Measurements from ENCODE around the gene PDE4D. TPM values are rescaled to one million over a fixed set of nuclear protein-coding genes. Genes with fewer than 3 reads are reported as not detected.
A peak's percentile ranks its signal among the peaks of the same experiment; 100 is the strongest.

The PDE4D gene
- total RNA-seq, 1 experiment from 2014 or later = 2.1 TPM

DNA sequence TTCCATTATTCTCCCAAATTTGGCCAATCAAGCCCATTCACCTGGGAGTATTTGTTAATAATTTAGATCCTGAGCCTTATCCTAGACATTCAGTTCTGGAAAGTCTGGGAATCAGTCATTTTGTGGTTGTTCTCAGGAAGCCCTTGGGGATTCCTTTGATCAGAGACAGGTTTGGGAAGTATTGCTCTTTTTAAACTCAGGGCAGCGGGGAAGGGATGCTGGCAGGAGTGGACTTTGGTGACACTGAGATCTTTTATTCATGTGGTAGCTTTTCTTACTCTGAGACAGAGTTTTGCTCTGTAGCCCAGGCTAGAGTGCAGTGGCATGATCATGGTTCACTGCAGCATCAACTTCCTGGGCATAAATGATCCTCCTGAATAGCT, 723.8 kb downstream of the PDE4D start:
- H2BK15ac ChIP-seq (ENCODE audit: low read depth, low read length) = no peak overlapping the region
- H3K4me2 ChIP-seq (ENCODE audit: insufficient read depth, insufficient read length, low read length) = no peak overlapping the region
- no peaks in the 10 kb centered on the region for H3K79me1 ChIP-seq (ENCODE audit: insufficient read depth, low read depth, low read length, poor library complexity, severe bottlenecking)
- H3K27ac ChIP-seq (ENCODE audit: insufficient read length, low read depth, low read length) = no peak overlapping the region
- Mint-ChIP-seq H3K36me3 (ENCODE audit: insufficient read depth in 1 of 3, low read depth in 3 of 3) (no peaks in the 10 kb centered on the region), H3K27me3 (ENCODE audit: low read depth) (no peaks in the 10 kb centered on the region), H3K4me1 (peaks cover 4 to 14% of the 10 kb centered on the region in 2 experiments), H3K9me3 (no peaks in the 10 kb centered on the region), H3K4me3 (no peak overlapping the region), H3K27ac (peak overlapping the region in 1 of 3 experiments; percentile 23; a peak in 1 of 7 replicates)
- H3K56ac ChIP-seq (ENCODE audit: insufficient read length, low read depth, low read length) = no peak overlapping the region
- no peaks in the 10 kb centered on the region for H4K20me1 ChIP-seq (ENCODE audit: control insufficient read depth, insufficient read depth, insufficient read length)
- H2BK120ac ChIP-seq (ENCODE audit: low read depth, low read length, poor library complexity, severe bottlenecking) = no peak overlapping the region
- WGBS (ENCODE audit: extremely low coverage, insufficient read length, low lambda C conversion rate) = no CpG with 5 or more reads among the region's 1 CpG
- H2AFZ ChIP-seq (ENCODE audit: low read length) = no peak overlapping the region
- no peak overlapping the region for H3K14ac ChIP-seq (ENCODE audit: insufficient read depth, low read length)
- no peak for DNase-seq
- TF ChIP-seq CTCF (conservative IDR thresholded peaks at IDR 0.05) = no peak
- no peak overlapping the region for H3K9ac ChIP-seq (ENCODE audit: extremely low read depth, insufficient read length, low read length)
- no peak overlapping the region for H2AK5ac ChIP-seq (ENCODE audit: insufficient read length, low read length)
- H3K23me2 ChIP-seq (ENCODE audit: insufficient read length, low read depth, low read length, poor library complexity, severe bottlenecking) = no peaks in the 10 kb centered on the region
- no peak overlapping the region for H4K91ac ChIP-seq (ENCODE audit: insufficient read length, low read depth, low read length)
- H3K4ac ChIP-seq (ENCODE audit: low read depth, low read length) = no peak overlapping the region
- no peak overlapping the region for H4K8ac ChIP-seq (replicated peaks; ENCODE audit: insufficient read length, low read depth, low read length)
- no peaks in the 10 kb centered on the region for H3K27me3 ChIP-seq (ENCODE audit: insufficient read depth, low read length)
- H3K4me1 ChIP-seq (ENCODE audit: insufficient read depth, low read length) = no peaks in the 10 kb centered on the region
- no peak overlapping the region for H4K5ac ChIP-seq (ENCODE audit: insufficient read length, low read depth, low read length)
- no peaks in the 10 kb centered on the region for H3K9me3 ChIP-seq (ENCODE audit: control insufficient read depth, low read depth, low read length)
- H2BK20ac ChIP-seq (ENCODE audit: low read depth, low read length, poor library complexity, severe bottlenecking) = no peak overlapping the region
- H2BK12ac ChIP-seq (ENCODE audit: insufficient read length, low read depth, low read length) = no peak overlapping the region
- H3K79me2 ChIP-seq (ENCODE audit: insufficient read depth, low read length) = no peaks in the 10 kb centered on the region
- no peak overlapping the region for H3T11ph ChIP-seq (ENCODE audit: low read length)
- H3K18ac ChIP-seq (ENCODE audit: insufficient read length, low read depth, low read length) = no peak overlapping the region
- no peak overlapping the region for H3K23ac ChIP-seq (ENCODE audit: insufficient read length, low read depth, low read length)
- no peak overlapping the region for H2BK5ac ChIP-seq (ENCODE audit: insufficient read length, low read length)
